A549 (cell line): ENCODE measurements around the gene MBD3L4. TPM values are rescaled to one million over a fixed set of nuclear protein-coding genes. Genes with fewer than 3 reads are reported as not detected.

Source experiments
- ATAC-seq, 2 experiments: fragments of 200-7000 bp in 1 of 2; fragments of >200 bp in 1 of 2; cut with Nextera tagmentation in 1 of 2; cut with Tn5 transposase in 1 of 2; 3 replicates each; pipeline versions ENCODE4 v1.8.0 to v1.9.1; 2018 to 2020; ENCODE audit warnings: mild to moderate bottlenecking in 1 of 2, moderate library complexity in 1 of 2
- CTCF ChIA-PET: fragments of 300-600 bp; sonication (Branson Sonifier 250); formaldehyde crosslinking; extraction: SDS; loops from one replicate; lab custom pipeline; 2021; ENCODE audit warnings: antibody characterized with exemption, inconsistent platforms; lab: Yijun Ruan, JAX
- POLR2A ChIA-PET: fragments of 350-600 bp; formaldehyde crosslinking; extraction: SDS; loops from one replicate; lab custom pipeline; 2021; ENCODE audit warnings: antibody characterized with exemption, inconsistent platforms; lab: Yijun Ruan, JAX
- DNase-seq, 2 experiments: peaks; one replicate each; pipeline versions ENCODE4 v3.0.0 to v3.0.0-alpha.2; 2011 to 2016; ENCODE audit warnings: low read depth in 1 of 2, low spot score in 1 of 2
- FAIRE-seq: peaks from 2 replicates; lab custom pipeline; 2011; peaks lifted over from hg19 to GRCh38; lab: Jason Lieb, UNC
- H3K27ac ChIP-seq, 2 experiments: fragments of >200 bp; sonication (Bioruptor Twin); formaldehyde crosslinking; 3 replicates each; pipeline ENCODE4 v1.5.1; 2016 to 2017
- H3K4me1 ChIP-seq: fragments of >200 bp; sonication (Bioruptor Twin); formaldehyde crosslinking; 3 replicates; pipeline ENCODE4 v1.6.1; 2016
- H3K4me2 ChIP-seq: fragments of >200 bp; sonication (Bioruptor Twin); formaldehyde crosslinking; 3 replicates; pipeline ENCODE4 v1.6.1; 2016
- H3K4me3 ChIP-seq: fragments of >200 bp; sonication (Bioruptor Twin); formaldehyde crosslinking; 3 replicates; pipeline ENCODE4 v1.5.1; 2016
- H3K9me3 ChIP-seq: fragments of >200 bp; sonication (Bioruptor Twin); formaldehyde crosslinking; 3 replicates; pipeline ENCODE4 v1.6.1; 2016
- BCL3 ChIP-seq: fragments of >200 bp; sonication (Bioruptor Twin); formaldehyde crosslinking; IDR thresholded peaks from 3 replicates; pipeline ENCODE4 v1.6.1; 2016
- CBX8 ChIP-seq: fragments of 200-600 bp; sonication (generic); IDR thresholded peaks from 2 replicates; pipeline ENCODE4 v1.6.1; 2016
- CHD2 ChIP-seq: fragments of 150-350 bp; IDR thresholded peaks from 2 replicates; pipeline ENCODE4 v1.6.1; 2014; ENCODE audit warnings: low read length; ENCODE audit not compliant: partially characterized antibody
- CHD4 ChIP-seq: fragments of 200-600 bp; sonication (generic); IDR thresholded peaks from 2 replicates; pipeline ENCODE4 v1.6.1; 2016; ENCODE audit warnings: antibody characterized with exemption, mild to moderate bottlenecking, borderline replicate concordance
- EHF ChIP-seq: fragments of 250-450 bp; sonication (Bioruptor Pico); IDR thresholded peaks from 2 replicates; pipeline ENCODE4 v1.5.0; 2020; ENCODE audit warnings: mild to moderate bottlenecking
- FOSB ChIP-seq: fragments of 250-450 bp; sonication (Bioruptor Pico); IDR thresholded peaks from 2 replicates; pipeline ENCODE4 v1.5.0; 2020; ENCODE audit warnings: mild to moderate bottlenecking, moderate library complexity
- JUN ChIP-seq, 2 experiments: fragments of >200 bp; sonication (Bioruptor Twin); formaldehyde crosslinking; IDR thresholded peaks; 2 replicates in 1 of 2; 3 replicates in 1 of 2; pipeline ENCODE4 v1.6.1; 2016 to 2017
- MAX ChIP-seq: IDR thresholded peaks from 2 replicates; pipeline ENCODE4 v1.6.1; 2012
- MYC ChIP-seq: IDR thresholded peaks from 2 replicates; pipeline ENCODE4 v1.6.1; 2012; ENCODE audit warnings: mild to moderate bottlenecking, inconsistent platforms, low read length, improper control_type of control experiment, borderline replicate concordance
- NFE2L2 ChIP-seq: fragments of 150-350 bp; conservative IDR thresholded peaks from 2 replicates; pipeline ENCODE4 v1.6.1; 2014; ENCODE audit warnings: low read length
- NPAS2 ChIP-seq: fragments of 250-450 bp; sonication (Bioruptor Pico); IDR thresholded peaks from 2 replicates; pipeline ENCODE4 v1.8.0; 2022; ENCODE audit warnings: mild to moderate bottlenecking, moderate library complexity, borderline replicate concordance
- TFCP2L1 ChIP-seq: fragments of 250-450 bp; sonication (Bioruptor Pico); IDR thresholded peaks from 2 replicates; pipeline ENCODE4 v1.5.0; 2021; ENCODE audit warnings: mild to moderate bottlenecking
- ZNF302 ChIP-seq: fragments of 250-450 bp; sonication (Bioruptor Pico); IDR thresholded peaks from 2 replicates; pipeline ENCODE4 v1.9.0; 2021; ENCODE audit warnings: inconsistent platforms, mild to moderate bottlenecking, moderate library complexity
- WGBS: methylation state at CpG from one replicate; pipeline ENCODE4 v1.1.6; 2017; ENCODE audit errors: missing lambda C conversion rate; 5-methylcytosine and 5-hydroxymethylcytosine counted together
- polyA plus RNA-seq, 4 experiments: library from polyadenylated mRNA; depleted of rRNA in 3 of 4; stranded (reverse); fragments of >200 nt; fragmentation: RNase III in 1 of 4; extraction: RNeasy Plus Mini Kit Qiagen cat#74134 plus additional on column Dnase treatment in 1 of 4; gene quantifications; 2 replicates in 3 of 4; 3 replicates in 1 of 4; pipeline ENCODE4 v1.2.3, GENCODE V29; 2011 to 2017
- TF ChIP-seq, protein P1 (sequence below): fragments of 250-450 bp; sonication (Bioruptor Pico); IDR thresholded peaks from 2 replicates; pipeline ENCODE4 v1.5.0; 2021; ENCODE audit warnings: mild to moderate bottlenecking, moderate library complexity, borderline replicate concordance
- TF ChIP-seq, protein P2 (sequence below): fragments of 200-600 bp; sonication (generic); IDR thresholded peaks from 2 replicates; pipeline ENCODE4 v1.6.1; 2016; ENCODE audit warnings: antibody characterized with exemption, mild to moderate bottlenecking, moderate library complexity
- TF ChIP-seq, protein P3 (sequence below): fragments of >200 bp; sonication (Bioruptor Twin); formaldehyde crosslinking; IDR thresholded peaks from 3 replicates; pipeline ENCODE4 v1.5.1; 2016

Gene MBD3L4
- polyA plus RNA-seq, 2 of the 4 experiments (the other 2 are of a cell fraction): not detected

DNA sequence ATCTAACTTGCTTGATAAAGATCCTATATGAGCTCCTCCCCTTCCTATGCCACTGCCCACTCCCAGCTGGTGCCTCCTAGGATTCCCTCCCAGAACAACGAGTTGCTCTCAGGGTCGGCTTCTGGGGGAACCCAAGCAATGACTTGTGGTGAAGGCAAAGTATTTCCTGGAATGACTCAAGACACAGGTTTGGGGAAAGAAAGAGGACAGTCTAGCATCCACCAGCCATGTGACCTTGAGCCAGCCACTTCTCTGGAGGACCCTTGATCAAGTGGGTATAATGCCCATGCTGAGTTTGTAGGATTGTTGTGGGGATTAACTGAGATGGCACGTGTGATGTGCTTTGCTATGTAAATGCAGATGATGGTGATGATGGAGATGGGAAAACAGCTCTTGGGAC lies 51.7 kb downstream of the MBD3L4 start (continued):
- no peak for TF ChIP-seq NFE2L2

DNA sequence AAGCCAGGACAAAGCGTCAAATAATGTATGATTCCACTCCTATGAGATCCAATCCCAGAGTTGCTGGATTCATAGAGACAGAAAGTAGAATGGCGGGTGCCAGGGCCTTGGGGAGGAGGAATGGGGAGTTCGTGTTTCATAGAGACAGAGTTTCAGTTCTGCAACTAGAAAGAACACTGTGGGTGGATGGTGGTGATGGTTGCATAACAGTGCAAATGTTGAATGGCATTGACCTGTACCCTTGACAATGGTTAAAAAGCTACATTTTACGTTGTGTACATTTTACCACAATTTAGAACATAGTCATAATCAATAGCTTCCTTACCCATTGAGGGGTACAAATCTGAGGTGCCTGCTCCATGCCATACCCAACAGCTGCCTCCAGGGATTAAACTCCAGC lies 52.1 kb downstream of the MBD3L4 start:
- FAIRE-seq (no peak), ATAC-seq (no peak), DNase-seq (no peak)
- TF ChIP-seq, protein P1, sequence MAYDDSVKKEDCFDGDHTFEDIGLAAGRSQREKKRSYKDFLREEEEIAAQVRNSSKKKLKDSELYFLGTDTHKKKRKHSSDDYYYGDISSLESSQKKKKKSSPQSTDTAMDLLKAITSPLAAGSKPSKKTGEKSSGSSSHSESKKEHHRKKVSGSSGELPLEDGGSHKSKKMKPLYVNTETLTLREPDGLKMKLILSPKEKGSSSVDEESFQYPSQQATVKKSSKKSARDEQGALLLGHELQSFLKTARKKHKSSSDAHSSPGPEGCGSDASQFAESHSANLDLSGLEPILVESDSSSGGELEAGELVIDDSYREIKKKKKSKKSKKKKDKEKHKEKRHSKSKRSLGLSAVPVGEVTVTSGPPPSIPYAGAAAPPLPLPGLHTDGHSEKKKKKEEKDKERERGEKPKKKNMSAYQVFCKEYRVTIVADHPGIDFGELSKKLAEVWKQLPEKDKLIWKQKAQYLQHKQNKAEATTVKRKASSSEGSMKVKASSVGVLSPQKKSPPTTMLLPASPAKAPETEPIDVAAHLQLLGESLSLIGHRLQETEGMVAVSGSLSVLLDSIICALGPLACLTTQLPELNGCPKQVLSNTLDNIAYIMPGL (CRISPR knock-in tag): no peak
- TF ChIP-seq TFCP2L1 (CRISPR knock-in tag) (no peak), CBX8 (no peak), MAX (no peak), CHD4 (no peak), NPAS2 (CRISPR knock-in tag) (no peak), MYC (no peak), EHF (no peak), CHD2 (no peak), BCL3 (no peak), JUN (IDR thresholded peaks at IDR 0.05) (no peak), ZNF302 (no peak), FOSB (CRISPR knock-in tag) (no peak)
- TF ChIP-seq, protein P2, sequence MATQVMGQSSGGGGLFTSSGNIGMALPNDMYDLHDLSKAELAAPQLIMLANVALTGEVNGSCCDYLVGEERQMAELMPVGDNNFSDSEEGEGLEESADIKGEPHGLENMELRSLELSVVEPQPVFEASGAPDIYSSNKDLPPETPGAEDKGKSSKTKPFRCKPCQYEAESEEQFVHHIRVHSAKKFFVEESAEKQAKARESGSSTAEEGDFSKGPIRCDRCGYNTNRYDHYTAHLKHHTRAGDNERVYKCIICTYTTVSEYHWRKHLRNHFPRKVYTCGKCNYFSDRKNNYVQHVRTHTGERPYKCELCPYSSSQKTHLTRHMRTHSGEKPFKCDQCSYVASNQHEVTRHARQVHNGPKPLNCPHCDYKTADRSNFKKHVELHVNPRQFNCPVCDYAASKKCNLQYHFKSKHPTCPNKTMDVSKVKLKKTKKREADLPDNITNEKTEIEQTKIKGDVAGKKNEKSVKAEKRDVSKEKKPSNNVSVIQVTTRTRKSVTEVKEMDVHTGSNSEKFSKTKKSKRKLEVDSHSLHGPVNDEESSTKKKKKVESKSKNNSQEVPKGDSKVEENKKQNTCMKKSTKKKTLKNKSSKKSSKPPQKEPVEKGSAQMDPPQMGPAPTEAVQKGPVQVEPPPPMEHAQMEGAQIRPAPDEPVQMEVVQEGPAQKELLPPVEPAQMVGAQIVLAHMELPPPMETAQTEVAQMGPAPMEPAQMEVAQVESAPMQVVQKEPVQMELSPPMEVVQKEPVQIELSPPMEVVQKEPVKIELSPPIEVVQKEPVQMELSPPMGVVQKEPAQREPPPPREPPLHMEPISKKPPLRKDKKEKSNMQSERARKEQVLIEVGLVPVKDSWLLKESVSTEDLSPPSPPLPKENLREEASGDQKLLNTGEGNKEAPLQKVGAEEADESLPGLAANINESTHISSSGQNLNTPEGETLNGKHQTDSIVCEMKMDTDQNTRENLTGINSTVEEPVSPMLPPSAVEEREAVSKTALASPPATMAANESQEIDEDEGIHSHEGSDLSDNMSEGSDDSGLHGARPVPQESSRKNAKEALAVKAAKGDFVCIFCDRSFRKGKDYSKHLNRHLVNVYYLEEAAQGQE: no peak
- TF ChIP-seq, protein P3, sequence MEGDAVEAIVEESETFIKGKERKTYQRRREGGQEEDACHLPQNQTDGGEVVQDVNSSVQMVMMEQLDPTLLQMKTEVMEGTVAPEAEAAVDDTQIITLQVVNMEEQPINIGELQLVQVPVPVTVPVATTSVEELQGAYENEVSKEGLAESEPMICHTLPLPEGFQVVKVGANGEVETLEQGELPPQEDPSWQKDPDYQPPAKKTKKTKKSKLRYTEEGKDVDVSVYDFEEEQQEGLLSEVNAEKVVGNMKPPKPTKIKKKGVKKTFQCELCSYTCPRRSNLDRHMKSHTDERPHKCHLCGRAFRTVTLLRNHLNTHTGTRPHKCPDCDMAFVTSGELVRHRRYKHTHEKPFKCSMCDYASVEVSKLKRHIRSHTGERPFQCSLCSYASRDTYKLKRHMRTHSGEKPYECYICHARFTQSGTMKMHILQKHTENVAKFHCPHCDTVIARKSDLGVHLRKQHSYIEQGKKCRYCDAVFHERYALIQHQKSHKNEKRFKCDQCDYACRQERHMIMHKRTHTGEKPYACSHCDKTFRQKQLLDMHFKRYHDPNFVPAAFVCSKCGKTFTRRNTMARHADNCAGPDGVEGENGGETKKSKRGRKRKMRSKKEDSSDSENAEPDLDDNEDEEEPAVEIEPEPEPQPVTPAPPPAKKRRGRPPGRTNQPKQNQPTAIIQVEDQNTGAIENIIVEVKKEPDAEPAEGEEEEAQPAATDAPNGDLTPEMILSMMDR: no peak
- no peak overlapping the region for H3K4me3 ChIP-seq
- no peak overlapping the region for H3K27ac ChIP-seq
- ChIA-PET CTCF (interaction anchor here (1.0 kb wide), 1 partner anchor 17 kb away, joined by 4 read pairs; no protein-coding TSS in a partner anchor), POLR2A (no interaction called here)
- 21% methylated on average over 4 of the region's 4 CpGs for WGBS
- H3K4me1 ChIP-seq: no peaks in the 10 kb centered on the region
- H3K9me3 ChIP-seq: 0 out of 3 replicates have a peak, but pooled peaks cover 3% of the 10 kb centered on the region
- no peak overlapping the region for H3K4me2 ChIP-seq

Other genes with a start within 250 kb of the MBD3L4 start
- gene ADGRE1, start 152.6 kb downstream of the MBD3L4 start, polyA plus RNA-seq (2011; rRNA removed): 3.6 and 4.2 TPM in 2 replicates
- gene ADGRE1, start 152.6 kb downstream of the MBD3L4 start, polyA plus RNA-seq (2017; fragmentation: RNase III; extraction: RNeasy Plus Mini Kit Qiagen cat#74134 plus additional on column Dnase treatment): 4.8 to 6.6 TPM (median 5.0 TPM) in 3 replicates
- gene MBD3L2B, start 18.7 kb downstream of the MBD3L4 start, polyA plus RNA-seq (2011; rRNA removed): not detected in 2 replicates
- not detected in 3 replicates for gene MBD3L2B, start 18.7 kb downstream of the MBD3L4 start, polyA plus RNA-seq (2017; fragmentation: RNase III; extraction: RNeasy Plus Mini Kit Qiagen cat#74134 plus additional on column Dnase treatment)
- gene MBD3L5, start 9.6 kb downstream of the MBD3L4 start, polyA plus RNA-seq (2011; rRNA removed): not detected in 2 replicates
- not detected in 3 replicates for gene MBD3L5, start 9.6 kb downstream of the MBD3L4 start, polyA plus RNA-seq (2017; fragmentation: RNase III; extraction: RNeasy Plus Mini Kit Qiagen cat#74134 plus additional on column Dnase treatment)
- not detected in 2 replicates for gene MBD3L2, start 9.1 kb upstream of the MBD3L4 start, polyA plus RNA-seq (2011; rRNA removed)
- not detected in 3 replicates for gene MBD3L2, start 9.1 kb upstream of the MBD3L4 start, polyA plus RNA-seq (2017; fragmentation: RNase III; extraction: RNeasy Plus Mini Kit Qiagen cat#74134 plus additional on column Dnase treatment)
- gene MBD3L3, start 18.5 kb upstream of the MBD3L4 start, polyA plus RNA-seq (2011; rRNA removed): not detected in 2 replicates
- gene MBD3L3, start 18.5 kb upstream of the MBD3L4 start, polyA plus RNA-seq (2017; fragmentation: RNase III; extraction: RNeasy Plus Mini Kit Qiagen cat#74134 plus additional on column Dnase treatment): not detected in 3 replicates
- 4.2 and 5.0 TPM in 2 replicates for gene ZNF557, start 29.5 kb upstream of the MBD3L4 start, polyA plus RNA-seq (2011; rRNA removed)
- 2.3 to 2.4 TPM (median 2.3 TPM) in 3 replicates for gene ZNF557, start 29.5 kb upstream of the MBD3L4 start, polyA plus RNA-seq (2017; fragmentation: RNase III; extraction: RNeasy Plus Mini Kit Qiagen cat#74134 plus additional on column Dnase treatment)